ENCODE results near the gene MYH6. TPM values are rescaled to one million over a fixed set of nuclear protein-coding genes. Genes with fewer than 3 reads are reported as not detected.

The MYH6 gene
- total RNA-seq, 1 donor from 2014 or later: not detected

- H3K36me3 ChIP-seq (ENCODE audit: control insufficient read depth, insufficient read depth, low read length): no peaks in the 10 kb centered on the region
- H3K4me3 ChIP-seq (ENCODE audit: low read depth, low read length): peak overlapping the region; percentile 43
- peaks cover 17% of the 10 kb centered on the region for H3K27me3 ChIP-seq (ENCODE audit: control insufficient read depth, insufficient read depth, low read length)
- TF ChIP-seq CTCF (IDR thresholded peaks at IDR 0.05; ENCODE audit: insufficient read depth, low read length, poor library complexity, severe bottlenecking): no peak
- DNase-seq (ENCODE audit: low read depth): no peak
These were observed 43.7 kb downstream of the MYH6 start for GRCh38 chr14:23364164-23365035.

GRCh38 chr14:23362200-23362599 lies 45.9 kb downstream of the MYH6 start:
- DNase-seq (ENCODE audit: low read depth): no peak
- Histone ChIP-seq H3K4me3 (ENCODE audit: low read depth, low read length) (no peak overlapping the region), H3K36me3 (ENCODE audit: control insufficient read depth, insufficient read depth, low read length) (no peaks in the 10 kb centered on the region), H3K27me3 (ENCODE audit: control insufficient read depth, insufficient read depth, low read length) (peaks cover 11% of the 10 kb centered on the region)
- peak; percentile 29 for TF ChIP-seq CTCF (IDR thresholded peaks at IDR 0.05; ENCODE audit: insufficient read depth, low read length, poor library complexity, severe bottlenecking)

GRCh38 chr14:23361763-23362162 lies 46.3 kb downstream of the MYH6 start:
- Histone ChIP-seq H3K27me3 (ENCODE audit: control insufficient read depth, insufficient read depth, low read length) (peaks cover 9% of the 10 kb centered on the region), H3K36me3 (ENCODE audit: control insufficient read depth, insufficient read depth, low read length) (no peaks in the 10 kb centered on the region), H3K4me3 (ENCODE audit: low read depth, low read length) (no peak overlapping the region)
- no peak for TF ChIP-seq CTCF (IDR thresholded peaks at IDR 0.05; ENCODE audit: insufficient read depth, low read length, poor library complexity, severe bottlenecking)
- DNase-seq (ENCODE audit: low read depth): no peak

GRCh38 chr14:23361320-23361719 lies 46.8 kb downstream of the MYH6 start:
- Histone ChIP-seq H3K4me3 (ENCODE audit: low read depth, low read length) (no peak overlapping the region), H3K27me3 (ENCODE audit: control insufficient read depth, insufficient read depth, low read length) (peaks cover 6% of the 10 kb centered on the region), H3K36me3 (ENCODE audit: control insufficient read depth, insufficient read depth, low read length) (no peaks in the 10 kb centered on the region)
- no peak for TF ChIP-seq CTCF (IDR thresholded peaks at IDR 0.05; ENCODE audit: insufficient read depth, low read length, poor library complexity, severe bottlenecking)
- no peak for DNase-seq (ENCODE audit: low read depth)

- peaks cover 3% of the 10 kb centered on the region for H3K27me3 ChIP-seq (ENCODE audit: control insufficient read depth, insufficient read depth, low read length)
- no peak for TF ChIP-seq CTCF (IDR thresholded peaks at IDR 0.05; ENCODE audit: insufficient read depth, low read length, poor library complexity, severe bottlenecking)
- H3K36me3 ChIP-seq (ENCODE audit: control insufficient read depth, insufficient read depth, low read length): no peaks in the 10 kb centered on the region
- no peak for DNase-seq (ENCODE audit: low read depth)
- H3K4me3 ChIP-seq (ENCODE audit: low read depth, low read length): no peak overlapping the region
These were observed 47.6 kb downstream of the MYH6 start for GRCh38 chr14:23360496-23360895.
